CD4-positive, alpha-beta T cell treated with Interleukin-4 for 4 hours (primary cell): ENCODE results near the gene TWNK.
"Not testable (repeated sequence)": the region's sequence is repeated elsewhere in the genome, so short reads cannot be mapped to it uniquely, and the experiment has no call there.

Experiments
- DNase-seq: peaks from one replicate; pipeline ENCODE4 v3.0.0-alpha.2; 2020

Gene TWNK

DNA sequence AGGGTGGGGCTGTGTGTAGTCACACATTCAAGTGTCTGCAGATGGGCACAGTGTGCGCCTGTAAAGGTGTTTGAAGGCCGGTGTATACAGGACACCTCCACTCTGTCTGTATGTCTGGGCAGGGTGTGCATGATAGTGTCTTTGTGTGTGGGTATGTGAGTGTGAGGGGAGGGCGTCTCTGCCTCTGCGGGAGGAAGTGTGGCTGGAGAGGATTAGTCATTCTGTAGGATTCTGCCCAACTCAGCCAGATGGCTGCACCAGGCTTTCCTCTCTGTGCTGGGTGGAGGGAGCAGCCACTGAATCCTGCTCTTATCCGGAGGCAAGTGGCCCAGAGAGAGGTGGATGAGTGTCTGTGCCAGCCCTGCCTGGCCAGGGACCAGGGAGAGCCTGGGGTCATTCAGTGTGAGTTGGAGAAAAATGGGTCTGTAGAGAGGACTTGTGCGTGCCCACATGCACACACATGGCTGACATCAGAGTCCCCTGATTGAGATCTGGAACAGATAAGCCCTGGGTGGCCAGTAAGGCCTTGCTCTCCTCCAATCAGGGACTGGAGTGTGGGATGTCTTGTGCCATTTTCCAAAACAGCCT is 45.4 kb downstream of the TWNK start:
- DNase-seq: peak; percentile 72

DNA sequence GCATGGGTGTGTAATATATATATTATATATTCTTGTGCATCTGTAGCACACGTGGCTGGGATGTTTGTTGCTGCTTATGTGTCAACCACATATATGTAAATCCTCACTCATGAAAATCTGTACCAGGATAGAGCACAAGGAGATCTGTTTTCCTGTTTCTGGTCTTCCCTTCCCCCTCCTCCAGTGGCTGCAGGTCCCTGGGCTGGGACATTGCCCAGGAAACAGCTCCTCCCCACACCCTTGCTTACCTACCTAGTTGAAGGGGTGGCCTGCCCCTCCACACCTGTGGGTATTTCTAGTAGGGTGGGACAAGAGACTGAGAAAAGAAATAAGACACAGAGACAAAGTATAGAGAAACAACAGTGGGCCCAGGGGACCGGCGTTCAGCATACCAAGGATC is 45.9 kb downstream of the TWNK start:
- no peak for DNase-seq

DNA sequence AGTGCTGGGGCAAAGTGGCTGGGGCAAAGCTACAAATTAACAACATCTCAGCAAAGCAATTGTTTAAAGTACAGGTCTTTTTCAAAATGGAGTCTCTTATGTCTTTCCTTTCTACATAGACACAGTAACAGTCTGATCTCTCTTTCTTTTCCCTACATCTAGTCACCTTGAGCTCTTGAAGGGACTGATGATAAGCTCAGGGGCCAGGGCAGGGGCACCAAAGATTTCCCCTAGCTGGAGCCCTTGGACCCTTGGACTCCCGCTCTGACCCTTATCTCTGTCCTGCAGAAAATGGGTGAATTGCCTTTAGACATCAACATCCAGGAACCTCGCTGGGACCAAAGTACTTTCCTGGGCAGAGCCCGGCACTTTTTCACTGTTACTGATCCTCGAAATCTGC is 47.1 kb downstream of the TWNK start:
- not testable (repeated sequence) for DNase-seq

DNA sequence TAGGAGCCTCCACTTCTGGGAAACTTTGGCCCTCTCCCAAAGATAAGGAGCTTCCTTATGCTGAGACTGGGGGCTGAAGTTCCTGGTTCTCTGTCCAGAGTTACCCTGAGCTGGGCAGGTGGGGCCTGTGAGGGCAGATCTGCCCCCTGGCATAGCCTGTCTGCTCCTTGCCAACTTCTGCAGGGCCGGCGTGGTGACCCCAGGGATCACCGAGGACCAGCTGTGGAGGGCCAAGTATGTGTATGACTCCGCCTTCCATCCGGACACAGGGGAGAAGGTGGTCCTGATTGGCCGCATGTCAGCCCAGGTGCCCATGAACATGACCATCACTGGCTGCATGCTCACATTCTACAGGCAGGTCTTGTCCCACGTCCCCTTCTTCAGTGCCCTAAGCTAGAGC is 48.0 kb downstream of the TWNK start:
- DNase-seq: no peak

DNA sequence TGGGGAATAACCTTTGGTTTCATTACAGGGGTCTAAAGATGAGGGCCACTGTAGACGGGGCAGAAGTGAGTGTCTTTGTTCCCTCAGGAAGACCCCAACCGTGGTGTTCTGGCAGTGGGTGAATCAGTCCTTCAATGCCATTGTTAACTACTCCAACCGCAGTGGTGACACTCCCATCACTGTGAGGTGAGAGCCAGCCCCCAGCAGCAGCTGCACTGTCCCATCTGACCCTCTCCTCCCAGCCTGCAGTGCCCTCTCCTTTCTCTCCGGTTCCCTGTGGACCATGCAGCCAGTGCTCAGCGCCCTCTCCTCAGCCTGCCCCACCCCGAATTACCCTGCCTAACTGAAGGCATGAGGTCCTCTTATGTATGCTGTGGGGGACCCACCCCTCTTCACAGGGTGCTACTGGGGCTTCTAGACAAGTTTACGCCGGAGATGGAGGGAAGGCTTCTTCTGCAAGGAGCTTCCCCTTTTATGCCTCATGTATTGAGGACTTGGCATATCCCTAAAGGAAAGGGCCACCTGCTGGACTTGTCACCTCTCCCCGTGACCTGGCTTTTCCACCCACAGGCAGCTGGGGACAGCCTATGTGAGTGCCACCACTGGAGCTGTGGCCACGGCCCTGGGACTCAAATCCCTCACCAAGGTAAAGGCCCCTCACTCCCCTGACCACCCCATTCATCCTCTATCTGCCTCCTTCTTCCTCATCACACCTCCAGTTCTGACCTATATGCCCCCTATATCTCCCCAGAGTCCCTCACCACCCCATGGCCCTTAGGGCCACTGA is 48.8 kb downstream of the TWNK start:
- DNase-seq: no peak

DNA sequence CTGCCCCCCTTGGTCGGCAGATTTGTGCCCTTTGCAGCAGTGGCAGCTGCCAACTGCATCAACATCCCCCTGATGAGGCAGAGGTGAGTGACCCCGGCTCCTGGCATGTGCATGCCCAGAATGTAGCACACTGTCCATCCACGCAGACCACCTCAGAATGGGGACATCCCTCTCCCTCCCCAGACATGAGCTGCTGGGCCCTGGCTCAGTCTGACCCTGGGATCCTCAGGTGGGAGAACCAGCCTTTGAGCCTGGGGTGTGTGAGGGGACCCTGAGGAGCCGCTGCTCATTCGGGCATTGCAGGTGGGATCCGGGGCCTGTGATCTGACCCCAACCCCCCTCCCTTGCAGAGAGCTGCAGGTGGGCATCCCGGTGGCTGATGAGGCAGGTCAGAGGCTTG is 49.4 kb downstream of the TWNK start:
- DNase-seq: no peak

DNA sequence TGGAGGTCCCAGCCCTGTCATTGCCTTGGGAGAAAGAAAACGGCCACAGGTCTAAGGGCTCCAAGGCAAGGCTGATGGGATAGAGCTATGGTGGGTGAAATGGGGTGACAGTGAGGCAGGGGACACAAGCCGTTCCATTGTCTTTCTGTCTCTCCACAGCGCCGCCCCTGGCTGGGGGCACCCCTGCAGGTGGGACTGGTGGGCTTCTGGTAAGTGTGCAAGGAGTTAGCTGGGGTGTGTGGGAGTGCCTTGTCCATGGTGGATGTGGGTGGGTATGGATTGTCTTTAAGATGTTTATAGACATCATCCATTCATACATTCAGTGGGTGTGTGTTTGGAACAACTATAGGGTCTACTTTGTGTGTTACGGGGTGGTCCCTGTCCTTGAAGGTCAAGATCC is 51.1 kb downstream of the TWNK start:
- DNase-seq: no peak

DNA sequence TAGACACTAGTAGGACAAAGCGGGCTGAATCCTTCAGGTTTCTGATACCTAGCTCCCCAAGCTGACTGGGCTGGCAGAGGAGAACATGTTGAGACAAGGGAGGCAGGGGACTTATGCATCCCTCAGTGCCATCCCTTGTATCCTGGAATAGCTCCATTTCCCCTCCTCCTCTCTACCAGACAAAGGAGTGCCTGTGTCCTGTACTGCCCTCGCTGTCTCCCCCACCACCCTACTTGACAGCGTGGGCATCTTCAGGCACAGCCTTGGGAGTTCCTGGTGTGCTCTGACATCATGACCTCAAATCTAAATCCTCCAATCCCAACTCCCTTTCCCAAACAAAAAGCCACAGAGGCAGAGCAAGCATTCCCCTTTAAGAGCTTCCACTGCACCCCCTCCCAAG is 52.7 kb downstream of the TWNK start:
- no peak for DNase-seq

DNA sequence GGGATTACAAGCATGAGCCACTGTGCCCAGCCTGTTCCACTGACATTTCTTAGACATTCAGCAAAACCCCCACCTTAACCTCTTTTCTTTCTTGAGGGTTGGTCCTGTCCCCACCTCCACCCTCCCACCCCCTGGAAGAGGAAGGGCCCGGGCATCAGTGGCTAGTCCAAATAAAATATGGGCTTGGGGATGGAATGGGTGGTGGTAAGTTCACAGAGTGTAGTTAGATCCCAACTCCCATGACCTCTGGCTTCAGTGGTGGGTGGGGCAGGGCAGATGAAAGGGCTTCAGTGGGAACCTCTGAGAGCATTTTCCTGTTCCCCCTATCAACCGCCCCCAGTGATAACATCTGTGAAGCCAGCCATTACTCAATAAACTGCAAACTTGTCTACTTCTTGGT is 53.5 kb downstream of the TWNK start:
- no peak for DNase-seq

DNA sequence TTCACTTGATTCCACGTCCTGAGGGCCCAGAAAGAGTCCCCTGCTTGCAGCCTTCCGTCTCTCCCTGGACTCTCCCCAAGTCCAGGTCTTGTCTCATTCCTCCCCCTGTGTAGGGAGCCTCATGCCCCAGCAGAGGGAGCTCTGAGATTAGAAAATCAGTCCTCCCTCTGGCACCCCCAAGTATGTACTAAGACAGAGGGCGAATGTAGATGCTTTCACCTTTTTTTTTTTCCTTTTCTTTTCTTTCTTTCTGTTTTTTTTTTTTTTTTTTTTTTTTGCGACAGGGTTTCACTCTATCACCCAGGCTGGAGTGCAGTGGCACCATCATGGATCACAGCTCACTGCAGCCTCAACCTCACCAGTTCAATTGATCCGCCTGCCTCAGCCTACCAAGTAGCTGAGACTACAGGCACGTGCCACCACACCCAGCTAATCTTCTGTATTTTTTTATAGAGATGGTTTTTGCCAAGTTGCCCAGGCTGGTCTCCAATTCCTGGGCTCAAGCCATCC is 54.0 kb downstream of the TWNK start:
- peak; percentile 81 for DNase-seq

DNA sequence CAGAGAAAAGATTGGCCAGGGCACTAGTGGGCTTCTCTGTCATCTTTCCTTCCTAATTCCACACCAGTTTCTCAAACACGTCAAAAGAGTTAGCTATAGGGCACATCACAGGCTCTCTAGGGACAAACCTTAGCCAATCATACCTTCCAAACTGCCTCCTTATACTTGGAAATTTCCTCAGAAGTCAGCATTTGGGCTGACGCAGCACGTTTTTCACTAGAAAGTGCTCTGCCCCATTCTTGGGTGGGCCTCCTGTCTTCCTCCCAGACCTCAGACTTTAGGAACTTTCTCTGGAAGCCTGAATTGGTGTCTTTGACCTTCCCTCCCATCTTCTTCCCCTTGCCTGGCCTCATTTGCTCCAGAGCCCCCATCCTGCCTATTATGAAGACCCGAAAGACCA is 54.8 kb downstream of the TWNK start:
- no peak for DNase-seq

DNA sequence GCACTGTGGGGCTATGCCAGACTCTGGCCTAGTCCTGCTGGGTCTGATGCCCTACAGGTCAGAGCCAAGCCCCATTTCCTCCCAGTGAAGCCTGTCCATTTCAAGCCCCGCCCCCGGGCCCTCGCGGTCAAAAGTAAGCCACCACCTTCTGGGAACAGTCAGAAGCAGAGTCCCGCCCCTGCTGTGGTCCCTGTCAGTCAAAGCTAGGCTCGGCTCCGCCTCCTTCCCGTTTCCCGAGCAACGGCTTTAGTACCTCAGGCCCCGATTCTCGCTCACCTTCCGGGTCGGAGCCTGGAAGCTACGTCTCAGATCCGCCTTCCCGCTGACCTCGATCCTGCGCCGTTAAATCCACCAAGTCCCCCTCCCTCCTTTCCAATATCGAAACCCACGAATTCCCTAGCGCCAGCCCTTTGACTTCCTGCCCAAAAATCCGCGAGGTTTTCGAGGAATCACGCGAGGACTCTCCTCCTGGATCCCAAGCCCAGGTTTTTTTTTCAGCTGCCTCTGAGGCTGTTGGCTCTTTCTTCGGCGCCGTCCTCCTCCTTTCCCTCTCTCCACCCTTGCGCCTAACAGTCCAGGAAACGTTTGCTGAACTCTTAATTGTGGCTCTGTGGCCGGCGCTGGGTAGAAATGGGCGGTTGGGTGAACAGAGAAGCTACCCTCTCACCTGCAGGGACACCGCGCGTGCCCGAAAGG is 55.5 kb downstream of the TWNK start:
- peak; percentile 83 for DNase-seq

DNA sequence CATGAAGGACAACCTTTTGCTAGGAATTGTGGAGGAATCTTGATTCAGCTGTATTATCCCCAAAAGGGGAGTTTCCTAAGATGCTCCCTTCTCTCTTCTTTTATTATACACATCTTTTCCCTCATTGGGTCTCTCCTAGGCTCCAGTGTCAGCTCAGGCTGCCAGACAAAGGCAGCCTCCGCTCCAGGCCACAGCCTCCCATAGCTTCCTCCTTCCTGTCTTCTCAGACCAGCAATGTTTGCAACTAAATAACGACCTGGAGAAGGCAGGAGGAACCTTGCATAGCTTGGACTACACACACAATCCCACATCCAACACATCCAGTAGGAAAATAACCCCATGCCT is 56.0 kb downstream of the TWNK start:
- no peak for DNase-seq
